GM12801 (cell line): ENCODE data around the gene EFNA5.

Experiments
- CTCF ChIP-seq: IDR thresholded peaks from one replicate; pipeline ENCODE4 v1.5.1; 2011; ENCODE audit warnings: control low read depth; ENCODE audit not compliant: insufficient read length; ENCODE audit errors: extremely low read depth

Gene EFNA5

GRCh38 chr5:107670932-107671741 lies at the start of gene EFNA5:
Gene EFNA5 (minus strand): TSS chr5:107670937.
- TF ChIP-seq CTCF = no peak

- TF ChIP-seq CTCF = no peak
Measured at GRCh38 chr5:107719034-107719606, 48.4 kb upstream of the EFNA5 start.

GRCh38 chr5:107717816-107718215 lies 47.1 kb upstream of the EFNA5 start:
- TF ChIP-seq CTCF = no peak

- TF ChIP-seq CTCF = no peak
Measured at GRCh38 chr5:107713228-107713627, 42.5 kb upstream of the EFNA5 start.

- TF ChIP-seq CTCF = no peak
Measured at GRCh38 chr5:107712359-107712870, 41.7 kb upstream of the EFNA5 start.

- TF ChIP-seq CTCF = no peak
Measured at GRCh38 chr5:107705402-107706014, 34.8 kb upstream of the EFNA5 start.

- no peak for TF ChIP-seq CTCF
Measured at GRCh38 chr5:107704681-107705401, 34.1 kb upstream of the EFNA5 start.
